Lower leg skin (tissue), 3 donors: ENCODE data around the gene ANO10.

Source experiments
- POLR2A ChIP-seq, 2 donors: fragments of 450-650 bp; IDR thresholded peaks; one replicate each; pipeline ENCODE4 v1.6.1; 2016 to 2017; ENCODE audit warnings: antibody characterized with exemption in 2 of 2, mild to moderate bottlenecking in 1 of 2, moderate library complexity in 1 of 2
- TF ChIP-seq, protein P1 (sequence below), 3 donors: fragments of 450-650 bp; IDR thresholded peaks; one replicate each; pipeline ENCODE4 v1.5.1; 2016; ENCODE audit warnings: antibody characterized with exemption in 3 of 3, mild to moderate bottlenecking in 3 of 3, moderate library complexity in 2 of 3

DNA sequence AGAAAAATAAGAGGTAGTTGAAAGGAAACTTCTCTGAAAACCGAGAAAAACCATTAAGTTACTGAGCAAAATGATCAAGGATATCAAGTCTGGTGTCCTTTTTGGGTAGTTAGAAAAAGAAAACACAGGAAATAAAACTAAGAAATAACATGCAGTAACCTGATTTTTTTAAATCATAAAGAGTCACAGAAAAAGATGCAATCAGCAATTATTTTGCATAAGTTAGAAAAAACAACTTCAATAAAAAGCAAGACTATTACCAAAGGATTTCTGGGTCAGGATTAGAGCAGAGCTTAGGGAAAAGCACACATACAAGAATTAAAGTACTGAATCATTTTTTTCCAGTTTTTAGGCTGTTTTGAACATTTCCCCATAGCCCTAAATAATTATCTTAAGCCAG is 28.5 kb upstream of the ANO10 start:
- TF ChIP-seq, protein P1, sequence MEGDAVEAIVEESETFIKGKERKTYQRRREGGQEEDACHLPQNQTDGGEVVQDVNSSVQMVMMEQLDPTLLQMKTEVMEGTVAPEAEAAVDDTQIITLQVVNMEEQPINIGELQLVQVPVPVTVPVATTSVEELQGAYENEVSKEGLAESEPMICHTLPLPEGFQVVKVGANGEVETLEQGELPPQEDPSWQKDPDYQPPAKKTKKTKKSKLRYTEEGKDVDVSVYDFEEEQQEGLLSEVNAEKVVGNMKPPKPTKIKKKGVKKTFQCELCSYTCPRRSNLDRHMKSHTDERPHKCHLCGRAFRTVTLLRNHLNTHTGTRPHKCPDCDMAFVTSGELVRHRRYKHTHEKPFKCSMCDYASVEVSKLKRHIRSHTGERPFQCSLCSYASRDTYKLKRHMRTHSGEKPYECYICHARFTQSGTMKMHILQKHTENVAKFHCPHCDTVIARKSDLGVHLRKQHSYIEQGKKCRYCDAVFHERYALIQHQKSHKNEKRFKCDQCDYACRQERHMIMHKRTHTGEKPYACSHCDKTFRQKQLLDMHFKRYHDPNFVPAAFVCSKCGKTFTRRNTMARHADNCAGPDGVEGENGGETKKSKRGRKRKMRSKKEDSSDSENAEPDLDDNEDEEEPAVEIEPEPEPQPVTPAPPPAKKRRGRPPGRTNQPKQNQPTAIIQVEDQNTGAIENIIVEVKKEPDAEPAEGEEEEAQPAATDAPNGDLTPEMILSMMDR (IDR thresholded peaks at IDR 0.05) = no peak
- no peak for TF ChIP-seq POLR2A (IDR thresholded peaks at IDR 0.05)
